H1 (cell line): Measurements from ENCODE around the gene ASTN2. TPM values are rescaled to one million over a fixed set of nuclear protein-coding genes. Genes with fewer than 3 reads are reported as not detected.

Experiments used
- BACH1 ChIP-seq: IDR thresholded peaks from 2 replicates; pipeline ENCODE4 v1.6.1; 2012; ENCODE audit warnings: low read length, improper control_type of control experiment
- CHD7 ChIP-seq: fragments of 300-600 bp; sonication (generic); IDR thresholded peaks from 2 replicates; pipeline ENCODE4 v1.7.1; 2012; ENCODE audit warnings: low read length, moderate library complexity, mild to moderate bottlenecking, inconsistent platforms; ENCODE audit not compliant: insufficient replicate concordance
- polyA plus RNA-seq, 7 experiments: library from polyadenylated mRNA; depleted of rRNA in 3 of 7; stranded (reverse) in 5 of 7; unstranded in 2 of 7; fragments of >200 nt in 5 of 7; fragments of 200-250 nt in 2 of 7; gene quantifications; 1 replicate in 5 of 7; 2 replicates in 1 of 7; 4 replicates in 1 of 7; pipeline versions ENCODE4 v1.2.1 to v1.2.3, GENCODE V29; 2011 to 2013; ENCODE audit warnings: missing spikeins in 2 of 7, mixed read lengths in 2 of 7
- total RNA-seq: library from RNA; stranded (reverse); fragmentation: NEBNext Ultra II Directional; extraction: Animal tissue kit (Norgen Biotek cat#: 25700); gene quantifications from 2 replicates; pipeline ENCODE4 v1.2.1, GENCODE V29; 2021

ASTN2 gene
- total and polyA plus RNA-seq, 2 of the 8 experiments (the other 6 are each of a cell fraction or from before 2014, with no cell fraction given), result 8.2 to 13.7 TPM

- TF ChIP-seq CHD7, result no peak
- TF ChIP-seq BACH1, result no peak
Measured at GRCh38 chr9:116671605-116672004, 743.3 kb downstream of the ASTN2 start (continued).
